HepG2 (cell line): ENCODE measurements around the gene PC. TPM values are rescaled to one million over a fixed set of nuclear protein-coding genes. Genes with fewer than 3 reads are reported as not detected.
A peak's percentile ranks its signal among the peaks of the same experiment; 100 is the strongest.

Experiments
- ATAC-seq: fragments of 200-7000 bp; cut with Tn5 transposase; 3 replicates; pipeline ENCODE4 v1.9.1; 2020; ENCODE audit warnings: mild to moderate bottlenecking, moderate library complexity
- BruUV-seq: library from RNA; stranded (reverse); fragments of 400-500 nt; replicated peaks from 2 replicates; lab custom pipeline; 2021; lab: Mats Ljungman, UMichigan
- CTCF ChIA-PET: fragments of 300-600 bp; formaldehyde crosslinking; extraction: SDS; loops from one replicate; lab custom pipeline; 2021; ENCODE audit warnings: low total read pairs, inconsistent platforms, low intra/inter-chr PET ratio; lab: Yijun Ruan, JAX
- POLR2A ChIA-PET: fragments of 350-600 bp; sonication (Branson Sonifier 250); formaldehyde crosslinking; loops from one replicate; lab custom pipeline; 2020; ENCODE audit warnings: antibody characterized with exemption, inconsistent platforms; lab: Yijun Ruan, JAX
- DNase-seq: peaks from one replicate; pipeline ENCODE4 v3.0.0-alpha.2; 2015; ENCODE audit warnings: low spot score
- FAIRE-seq: peaks from 3 replicates; lab custom pipeline; 2011; peaks lifted over from hg19 to GRCh38; lab: Jason Lieb, UNC
- H2AFZ ChIP-seq: one replicate; pipeline ENCODE4 v1.6.1; 2011; ENCODE audit warnings: low read length, inconsistent platforms
- H3K27ac ChIP-seq: fragments of 300-600 bp; 3 replicates; pipeline ENCODE4 v1.8.0; 2011; ENCODE audit warnings: mixed run types, mild to moderate bottlenecking, mixed read lengths, low read length, inconsistent platforms; ENCODE audit not compliant: insufficient read depth; ENCODE audit errors: extremely low read length
- H3K27me3 ChIP-seq, 2 experiments: fragments of 200-600 bp in 1 of 2; 2 replicates in 1 of 2; 3 replicates in 1 of 2; pipeline versions ENCODE4 v1.6.0 to v1.8.0; 2011; ENCODE audit warnings: low read length in 2 of 2, mild to moderate bottlenecking in 2 of 2, moderate library complexity in 2 of 2, inconsistent platforms in 1 of 2; ENCODE audit not compliant: insufficient read depth in 2 of 2, control insufficient read depth in 1 of 2
- H3K36me3 ChIP-seq, 2 experiments: fragments of 200-600 bp in 1 of 2; replicated peaks in 1 of 2; 2 replicates in 1 of 2; 3 replicates in 1 of 2; pipeline versions ENCODE4 v1.5.1 to v1.8.0; 2011; ENCODE audit warnings: low read length in 2 of 2, inconsistent platforms in 1 of 2; ENCODE audit not compliant: insufficient read depth in 2 of 2, control insufficient read depth in 1 of 2
- H3K4me1 ChIP-seq: 2 replicates; pipeline ENCODE4 v1.5.1; 2012; ENCODE audit warnings: low read length, inconsistent platforms; ENCODE audit not compliant: insufficient read depth
- H3K4me2 ChIP-seq: 2 replicates; pipeline ENCODE4 v1.6.0; 2011; ENCODE audit warnings: low read depth, low read length, inconsistent platforms
- H3K4me3 ChIP-seq, 3 experiments: fragments of 200-600 bp in 1 of 3; sonication (generic), shearing (Covaris generic) in 1 of 3; replicated peaks in 1 of 3; 2 replicates each; pipeline ENCODE4 v1.5.1; 2011 to 2016; ENCODE audit warnings: low read length in 3 of 3, inconsistent platforms in 2 of 3, low read depth in 2 of 3, mild to moderate bottlenecking in 2 of 3, control low read depth in 1 of 3, mixed read lengths in 1 of 3; ENCODE audit not compliant: insufficient read depth in 1 of 3
- H3K79me2 ChIP-seq: one replicate; pipeline ENCODE4 v1.6.1; 2011; ENCODE audit warnings: low read length, inconsistent platforms; ENCODE audit not compliant: insufficient read depth
- H3K9ac ChIP-seq: 2 replicates; pipeline ENCODE4 v1.6.0; 2011; ENCODE audit warnings: mild to moderate bottlenecking, low read depth, low read length, inconsistent platforms; ENCODE audit not compliant: insufficient read depth
- H3K9me3 ChIP-seq: 2 replicates; pipeline ENCODE4 v1.5.1; 2012; ENCODE audit warnings: mild to moderate bottlenecking, low read length
- H4K20me1 ChIP-seq: 2 replicates; pipeline ENCODE4 v1.6.0; 2011; ENCODE audit warnings: inconsistent platforms, mild to moderate bottlenecking, low read length, moderate library complexity; ENCODE audit not compliant: insufficient read depth
- CENPT ChIP-seq: sonication (generic); formaldehyde crosslinking; IDR thresholded peaks from 2 replicates; pipeline ENCODE4 v1.8.0; 2022; ENCODE audit warnings: low read depth, mild to moderate bottlenecking, moderate library complexity, missing genetic modification reagents
- ETV6 ChIP-seq: sonication (generic); formaldehyde crosslinking; conservative IDR thresholded peaks from 2 replicates; pipeline ENCODE4 v1.4.0; 2020; ENCODE audit warnings: missing genetic modification reagents
- ISL2 ChIP-seq: sonication (generic); formaldehyde crosslinking; IDR thresholded peaks from 2 replicates; pipeline ENCODE4 v1.5.0; 2020; ENCODE audit warnings: missing genetic modification reagents
- MBNL3 ChIP-seq: fragments of 250-450 bp; sonication (Bioruptor Pico); conservative IDR thresholded peaks from 2 replicates; pipeline ENCODE4 v1.8.0; 2022; ENCODE audit warnings: mild to moderate bottlenecking, inconsistent platforms
- MXD4 ChIP-seq: IDR thresholded peaks from 2 replicates; pipeline ENCODE4 v1.6.1; 2016; ENCODE audit warnings: mild to moderate bottlenecking, missing biosample characterization, missing genetic modification reagents
- MZF1 ChIP-seq: sonication (generic); formaldehyde crosslinking; IDR thresholded peaks from 2 replicates; pipeline ENCODE4 v1.8.1; 2023; ENCODE audit warnings: mild to moderate bottlenecking, missing genetic modification reagents, borderline replicate concordance
- NR0B2 ChIP-seq: sonication (generic); formaldehyde crosslinking; IDR thresholded peaks from 2 replicates; pipeline ENCODE4 v1.4.0; 2020; ENCODE audit warnings: mild to moderate bottlenecking, missing genetic modification reagents
- PBX3 ChIP-seq: sonication (generic); formaldehyde crosslinking; IDR thresholded peaks from 2 replicates; pipeline ENCODE4 v1.8.1; 2023; ENCODE audit warnings: missing genetic modification reagents, inconsistent platforms, borderline replicate concordance
- PHF8 ChIP-seq: sonication (generic); formaldehyde crosslinking; IDR thresholded peaks from 2 replicates; pipeline ENCODE4 v1.5.0; 2020; ENCODE audit warnings: missing genetic modification reagents
- RCOR2 ChIP-seq: IDR thresholded peaks from 2 replicates; pipeline ENCODE4 v1.6.1; 2016; ENCODE audit warnings: missing biosample characterization, missing genetic modification reagents
- RXRA ChIP-seq: sonication (generic); formaldehyde crosslinking; IDR thresholded peaks from 2 replicates; pipeline ENCODE4 v1.5.1; 2020; ENCODE audit warnings: missing genetic modification reagents
- ZNF296 ChIP-seq: sonication (generic); formaldehyde crosslinking; conservative IDR thresholded peaks from 2 replicates; pipeline ENCODE4 v1.5.0; 2020; ENCODE audit warnings: mild to moderate bottlenecking, missing genetic modification reagents
- ZNF333 ChIP-seq: sonication (generic); formaldehyde crosslinking; IDR thresholded peaks from 2 replicates; pipeline ENCODE4 v1.4.0; 2020; ENCODE audit warnings: mild to moderate bottlenecking, missing genetic modification reagents, borderline replicate concordance
- ZNF44 ChIP-seq: sonication (generic); formaldehyde crosslinking; IDR thresholded peaks from 2 replicates; pipeline ENCODE4 v1.5.1; 2020; ENCODE audit warnings: mild to moderate bottlenecking, missing genetic modification reagents
- ZNF580 ChIP-seq: IDR thresholded peaks from 2 replicates; pipeline ENCODE4 v1.6.1; 2016; ENCODE audit warnings: low read depth, borderline replicate concordance
- ZNF598 ChIP-seq: sonication (generic); formaldehyde crosslinking; IDR thresholded peaks from 2 replicates; pipeline ENCODE4 v1.5.1; 2020; ENCODE audit warnings: mild to moderate bottlenecking, missing genetic modification reagents, borderline replicate concordance
- ZNF746 ChIP-seq: sonication (generic); formaldehyde crosslinking; IDR thresholded peaks from 2 replicates; pipeline ENCODE4 v1.8.0; 2022; ENCODE audit warnings: mild to moderate bottlenecking, missing genetic modification reagents
- ZNF768 ChIP-seq: sonication (generic); formaldehyde crosslinking; IDR thresholded peaks from 2 replicates; pipeline ENCODE4 v1.4.0; 2020; ENCODE audit warnings: missing genetic modification reagents
- ZNF841 ChIP-seq: sonication (generic); formaldehyde crosslinking; IDR thresholded peaks from 2 replicates; pipeline ENCODE4 v1.8.1; 2023; ENCODE audit warnings: missing genetic modification reagents, borderline replicate concordance
- ZNF879 ChIP-seq: sonication (generic); formaldehyde crosslinking; IDR thresholded peaks from 2 replicates; pipeline ENCODE4 v1.8.1; 2023; ENCODE audit warnings: missing genetic modification reagents
- WGBS: methylation state at CpG from one replicate; pipeline ENCODE4 v1.1.6; 2017; ENCODE audit warnings: low lambda C conversion rate; 5-methylcytosine and 5-hydroxymethylcytosine counted together
- in situ Hi-C: cut with HindIII; loops from 2 replicates; pipeline ENCODE4 v1.10.0; 2017; ENCODE audit warnings: low pct_unique_long_range_greater_than_20kb; ENCODE audit not compliant: extremely low pct_ligation_motif_present
- intact Hi-C: fragments of 100-400 bp; cut with micrococcal nuclease; formaldehyde crosslinking; loops from one replicate; pipeline ENCODE4 v1.10.0; 2022; ENCODE audit not compliant: unreplicated experiment
- polyA plus RNA-seq, 8 experiments: library from polyadenylated mRNA; depleted of rRNA in 3 of 8; stranded (reverse) in 7 of 8; unstranded in 1 of 8; fragments of >200 nt; fragmentation: Illumina TruSeq in 4 of 8; extraction: Trizol in 4 of 8; gene quantifications; 2 replicates each; pipeline versions ENCODE4 v1.2.1 to v1.2.3, GENCODE V29; 2011 to 2016; ENCODE audit warnings: low read depth in 4 of 8, missing spikeins in 1 of 8, mixed read lengths in 1 of 8; ENCODE audit not compliant: insufficient read depth in 1 of 8
- total RNA-seq, 5 experiments: library from RNA; depleted of rRNA; stranded (reverse); fragments of >200 nt; fragmentation: Illumina TruSeq; extraction: Trizol; gene quantifications; 2 replicates each; pipeline ENCODE4 v1.2.3, GENCODE V29; 2016; ENCODE audit warnings: low read depth in 1 of 5
- TF ChIP-seq, protein P1 (sequence below): sonication (generic); formaldehyde crosslinking; conservative IDR thresholded peaks from 2 replicates; pipeline ENCODE4 v1.5.0; 2020; ENCODE audit warnings: missing genetic modification reagents

Gene PC
- total and polyA plus RNA-seq, 2 of the 13 experiments (the other 11 are each of a cell fraction or from before 2014, with no cell fraction given) = 29.0 to 39.0 TPM

DNA sequence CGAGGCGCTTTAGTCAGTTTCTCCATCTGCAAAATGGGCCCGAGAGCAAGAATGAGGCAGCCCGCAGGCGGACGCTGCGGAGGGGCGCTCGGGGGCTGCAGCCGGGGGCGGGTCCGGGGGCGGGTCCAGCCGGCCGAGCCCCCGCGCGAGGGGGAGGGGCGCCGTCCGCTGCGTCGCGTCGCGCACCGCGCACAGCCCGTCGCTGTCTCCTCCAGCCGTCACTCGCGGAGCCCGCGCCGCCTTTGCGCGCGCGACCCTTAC is 282 bp downstream of the PC start:
- Histone ChIP-seq H3K27ac (peak overlapping the region; percentile 69), H3K9me3 (no peaks in the 10 kb centered on the region), H3K4me1 (peaks cover 29% of the 10 kb centered on the region), H3K4me2 (peak overlapping the region; percentile 92), H4K20me1 (no peaks in the 10 kb centered on the region), H3K36me3 (no peaks in the 10 kb centered on the region; a peak in 1 of 5 replicates), H2AFZ (no peak overlapping the region), H3K9ac (peak overlapping the region; percentile 55), H3K27me3 (no peaks in the 10 kb centered on the region), H3K4me3 (peak overlapping the region; percentile 63 to 84 (median 82)), H3K79me2 (no peaks in the 10 kb centered on the region)
- intact Hi-C loops (loop anchor here (5.0 kb wide), 1 partner anchor 51 kb away; no protein-coding TSS in a partner anchor), in situ Hi-C loops (no loop called here)
- CTCF ChIA-PET = no interaction called here
- WGBS = no CpG with 5 or more reads among the region's 40 CpGs
- DNase-seq (no peak), FAIRE-seq (no peak), ATAC-seq (peak; percentile 34)
- BruUV-seq = no TSS peak
- POLR2A ChIA-PET = interaction anchor here (1.2 to 3.5 kb wide), 9 partner anchors 9 to 115 kb away, joined by 3 to 30 read pairs (median 5); partner anchors contain the start of genes C11orf86 and RCE1
- TF ChIP-seq PBX3 (no peak), ZNF841 (CRISPR knock-in tag) (no peak), ZNF44 (CRISPR knock-in tag) (no peak), ZNF598 (0 out of 2 replicates have a peak, but pooled peaks have one; percentile 4), MXD4 (no peak), ZNF333 (0 out of 2 replicates have a peak, but pooled peaks have one; percentile 3), RCOR2 (CRISPR knock-in tag) (0 out of 2 replicates have a peak, but pooled peaks have one; percentile 28), PHF8 (CRISPR knock-in tag) (0 out of 2 replicates have a peak, but pooled peaks have one; percentile 18), ZNF746 (CRISPR knock-in tag) (no peak), ZNF768 (CRISPR knock-in tag) (no peak), ZNF879 (CRISPR knock-in tag) (no peak), RXRA (CRISPR knock-in tag) (no peak), CENPT (CRISPR knock-in tag) (no peak), MBNL3 (no peak), ZNF296 (CRISPR knock-in tag) (no peak), ZNF580 (CRISPR knock-in tag) (no peak), ISL2 (no peak), MZF1 (CRISPR knock-in tag) (no peak), ETV6 (CRISPR knock-in tag) (no peak), NR0B2 (CRISPR knock-in tag) (no peak)
- TF ChIP-seq, protein P1, sequence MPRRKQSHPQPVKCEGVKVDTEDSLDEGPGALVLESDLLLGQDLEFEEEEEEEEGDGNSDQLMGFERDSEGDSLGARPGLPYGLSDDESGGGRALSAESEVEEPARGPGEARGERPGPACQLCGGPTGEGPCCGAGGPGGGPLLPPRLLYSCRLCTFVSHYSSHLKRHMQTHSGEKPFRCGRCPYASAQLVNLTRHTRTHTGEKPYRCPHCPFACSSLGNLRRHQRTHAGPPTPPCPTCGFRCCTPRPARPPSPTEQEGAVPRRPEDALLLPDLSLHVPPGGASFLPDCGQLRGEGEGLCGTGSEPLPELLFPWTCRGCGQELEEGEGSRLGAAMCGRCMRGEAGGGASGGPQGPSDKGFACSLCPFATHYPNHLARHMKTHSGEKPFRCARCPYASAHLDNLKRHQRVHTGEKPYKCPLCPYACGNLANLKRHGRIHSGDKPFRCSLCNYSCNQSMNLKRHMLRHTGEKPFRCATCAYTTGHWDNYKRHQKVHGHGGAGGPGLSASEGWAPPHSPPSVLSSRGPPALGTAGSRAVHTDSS (CRISPR knock-in tag) = no peak
